MM.1S (cell line): ENCODE data around the gene CYTH1.

Experiments used
- DNase-seq: peaks from one replicate; pipeline ENCODE4 v3.0.0-alpha.2; 2015
- H2AFZ ChIP-seq: fragments of 300-600 bp; sonication (generic); 2 replicates; pipeline ENCODE4 v1.6.0; 2016; ENCODE audit warnings: antibody characterized with exemption, low read length
- H3F3A ChIP-seq: fragments of 300-600 bp; sonication (generic); 2 replicates; pipeline ENCODE4 v1.6.1; 2016; ENCODE audit warnings: mild to moderate bottlenecking, antibody characterized with exemption, low read length, moderate library complexity, mixed read lengths; ENCODE audit not compliant: insufficient read depth
- H3K27ac ChIP-seq: fragments of 300-600 bp; sonication (generic); 2 replicates; pipeline ENCODE4 v1.5.1; 2016; ENCODE audit warnings: mild to moderate bottlenecking, low read length
- H3K27me3 ChIP-seq: fragments of 300-600 bp; sonication (generic); replicated peaks from 2 replicates; pipeline ENCODE4 v1.6.0; 2016; ENCODE audit warnings: low read length; ENCODE audit not compliant: insufficient read depth
- H3K36me3 ChIP-seq: fragments of 300-600 bp; sonication (generic); replicated peaks from 2 replicates; pipeline ENCODE4 v1.6.1; 2016; ENCODE audit warnings: mild to moderate bottlenecking, low read length, mixed read lengths; ENCODE audit not compliant: insufficient read depth
- H3K4me1 ChIP-seq: fragments of 300-600 bp; sonication (generic); 2 replicates; pipeline ENCODE4 v1.6.1; 2016; ENCODE audit warnings: low read length, mixed read lengths
- H3K4me2 ChIP-seq: fragments of 300-600 bp; sonication (generic); 2 replicates; pipeline ENCODE4 v1.6.0; 2016; ENCODE audit warnings: low read depth, low read length
- H3K4me3 ChIP-seq: fragments of 300-600 bp; sonication (generic); 2 replicates; pipeline ENCODE4 v1.5.1; 2016; ENCODE audit warnings: low read length, mixed read lengths
- H3K79me2 ChIP-seq: fragments of 300-600 bp; sonication (generic); 2 replicates; pipeline ENCODE4 v1.6.1; 2016; ENCODE audit warnings: mixed run types, low read length, mixed read lengths
- H3K9ac ChIP-seq: fragments of 300-600 bp; sonication (generic); 2 replicates; pipeline ENCODE4 v1.6.1; 2016; ENCODE audit warnings: low read length, mixed read lengths
- H3K9me2 ChIP-seq: fragments of 300-600 bp; sonication (generic); replicated peaks from 2 replicates; pipeline ENCODE4 v1.6.1; 2016; ENCODE audit warnings: mild to moderate bottlenecking, low read length, mixed read lengths; ENCODE audit not compliant: insufficient read depth
- H3K9me3 ChIP-seq: fragments of 300-600 bp; sonication (generic); replicated peaks from 2 replicates; pipeline ENCODE4 v1.6.1; 2016; ENCODE audit warnings: mild to moderate bottlenecking, low read length, mixed read lengths; ENCODE audit not compliant: insufficient read depth
- H4K20me1 ChIP-seq: fragments of 300-600 bp; sonication (generic); 2 replicates; pipeline ENCODE4 v1.6.1; 2016; ENCODE audit warnings: mild to moderate bottlenecking, low read length, moderate library complexity, mixed read lengths; ENCODE audit not compliant: insufficient read depth
- CTCF ChIP-seq: fragments of 300-600 bp; sonication (generic); IDR thresholded peaks from 2 replicates; pipeline ENCODE4 v1.5.1; 2016; ENCODE audit warnings: antibody characterized with exemption, low read length, mixed read lengths
- EZH2 ChIP-seq: fragments of 300-600 bp; sonication (generic); optimal IDR thresholded peaks from 2 replicates; pipeline ENCODE3; 2017; ENCODE audit warnings: low read depth, mild to moderate bottlenecking, antibody characterized with exemption, low read length, mixed read lengths
- EZH2phosphoT487 ChIP-seq: fragments of 300-600 bp; sonication (generic); IDR thresholded peaks from 2 replicates; pipeline ENCODE4 v1.6.1; 2018; ENCODE audit warnings: antibody characterized with exemption, low read length

CYTH1 gene

GRCh38 chr17:78722246-78722761, 59.8 kb downstream of the CYTH1 start:
- Histone ChIP-seq H3K4me2 (peak overlapping the region; percentile 99), H3K27me3 (no peaks in the 10 kb centered on the region), H4K20me1 (no peaks in the 10 kb centered on the region), H3K9me3 (no peaks in the 10 kb centered on the region), H3F3A (peaks cover 94% of the 10 kb centered on the region), H3K4me3 (peak overlapping the region; percentile 70), H3K79me2 (peaks cover 92% of the 10 kb centered on the region), H3K27ac (peak overlapping the region; percentile 97), H3K4me1 (peaks cover 75% of the 10 kb centered on the region), H3K9me2 (no peaks in the 10 kb centered on the region), H2AFZ (no peak overlapping the region), H3K36me3 (no peaks in the 10 kb centered on the region), H3K9ac (peak overlapping the region; percentile 95)
- TF ChIP-seq EZH2: no peak
- no peak for TF ChIP-seq CTCF
- DNase-seq: peak; percentile 83

GRCh38 chr17:78719630-78720298, 62.3 kb downstream of the CYTH1 start:
- Histone ChIP-seq H3K36me3 (no peaks in the 10 kb centered on the region), H3K4me1 (peaks cover 74% of the 10 kb centered on the region), H3K9ac (peak overlapping the region; percentile 83), H3K4me2 (peak overlapping the region; percentile 85), H3K79me2 (peaks cover 97% of the 10 kb centered on the region), H3K9me3 (no peaks in the 10 kb centered on the region), H3K27me3 (no peaks in the 10 kb centered on the region), H3K4me3 (0 out of 2 replicates have a peak overlapping the region, but pooled peaks have one; percentile 15), H3K9me2 (no peaks in the 10 kb centered on the region), H3F3A (peaks cover 94% of the 10 kb centered on the region), H2AFZ (no peak overlapping the region), H3K27ac (peak overlapping the region; percentile 97), H4K20me1 (peaks cover 5% of the 10 kb centered on the region; the same call in 1 of the 2 replicates)
- no peak for TF ChIP-seq CTCF
- no peak for TF ChIP-seq EZH2phosphoT487
- TF ChIP-seq EZH2: no peak
- no peak for DNase-seq

- Histone ChIP-seq H3K4me1 (peaks cover 69% of the 10 kb centered on the region), H3K9me2 (no peaks in the 10 kb centered on the region), H3K9me3 (no peaks in the 10 kb centered on the region), H2AFZ (no peak overlapping the region), H3K9ac (peak overlapping the region; percentile 83), H4K20me1 (peaks cover 11% of the 10 kb centered on the region; the same call in 1 of the 2 replicates), H3K27me3 (no peaks in the 10 kb centered on the region), H3F3A (peaks cover 87% of the 10 kb centered on the region), H3K4me2 (peak overlapping the region; percentile 85), H3K36me3 (no peaks in the 10 kb centered on the region), H3K4me3 (peak overlapping the region; percentile 15; the same call in 1 of the 2 replicates), H3K27ac (peak overlapping the region; percentile 97), H3K79me2 (peaks cover 97% of the 10 kb centered on the region)
- no peak for DNase-seq
- TF ChIP-seq CTCF (no peak), EZH2 (no peak), EZH2phosphoT487 (no peak)
Measured at GRCh38 chr17:78718575-78719208, 63.4 kb downstream of the CYTH1 start.
